Measurements from ENCODE around the gene SLC44A2. TPM values are rescaled to one million over a fixed set of nuclear protein-coding genes. Genes with fewer than 3 reads are reported as not detected.
A peak's percentile ranks its signal among the peaks of the same experiment; 100 is the strongest.

The SLC44A2 gene
- total and polyA plus RNA-seq, 2 of the 8 experiments (the other 6 are each of a cell fraction or from before 2014, with no cell fraction given), result 105 to 120 TPM

- H4K8ac ChIP-seq (ENCODE audit: extremely low read depth, insufficient read depth, low read length), result no peak overlapping the region
- no peak overlapping the region for H3K56ac ChIP-seq (replicated peaks; ENCODE audit: insufficient read length, low read depth, low read length)
- 0 out of 2 replicates have a peak, but pooled peaks cover 6% of the 10 kb centered on the region for H3K79me1 ChIP-seq (ENCODE audit: low read depth, low read length)
- no peak overlapping the region for H3K9ac ChIP-seq (replicated peaks in 1 of 4; ENCODE audit: extremely low read depth in 1 of 4, low read depth in 3 of 4, low read length in 3 of 4)
- H2AK5ac ChIP-seq (ENCODE audit: low read depth, low read length), result no peak overlapping the region
- WGBS, 2 experiments (ENCODE audit: extremely low coverage in 1 of 2, insufficient coverage in 1 of 2, insufficient read length in 1 of 2, insufficient replicate concordance in 2 of 2, low coverage in 1 of 2, low lambda C conversion rate in 2 of 2, missing lambda C conversion rate in 1 of 2), result 93% methylated on average over 23 of the region's 23 CpGs; no CpG with 5 or more reads in 1 of the 2 experiments
- no peak overlapping the region for H3K27ac ChIP-seq (ENCODE audit: low read depth, low read length)
- H2BK12ac ChIP-seq (ENCODE audit: low read depth, low read length), result no peak overlapping the region
- peaks cover 46 to 50% of the 10 kb centered on the region in 2 experiments for H4K20me1 ChIP-seq (replicated peaks in 1 of 2; ENCODE audit: control insufficient read depth in 1 of 2, insufficient read depth in 2 of 2, low read length in 2 of 2)
- H2BK20ac ChIP-seq (ENCODE audit: low read length), result no peak overlapping the region
- H3K79me2 ChIP-seq (ENCODE audit: control insufficient read depth in 1 of 2, insufficient read depth in 2 of 2, low read length in 2 of 2), result peaks cover 0 to 6% of the 10 kb centered on the region in 2 experiments; a peak in 1 of 4 replicates
- CTCF ChIA-PET (ENCODE audit: partially characterized antibody), result interaction anchor here (0.6 to 2.6 kb wide), 6 partner anchors 8 to 179 kb away, joined by 3 to 10 read pairs (median 5); no protein-coding TSS in a partner anchor
- H2BK120ac ChIP-seq (replicated peaks; ENCODE audit: low read depth, low read length), result no peak overlapping the region
- H3K14ac ChIP-seq (ENCODE audit: insufficient read length), result no peak overlapping the region
- H3K4me2 ChIP-seq (ENCODE audit: insufficient read depth in 1 of 2, low read depth in 2 of 2, low read length in 2 of 2), result no peak overlapping the region
- no peak overlapping the region for H3K18ac ChIP-seq (ENCODE audit: extremely low read depth, low read length)
- H3K4ac ChIP-seq (replicated peaks; ENCODE audit: insufficient read length, low read depth, low read length), result no peak overlapping the region
- peaks cover 43 to 62% (median 52%) of the 10 kb centered on the region in 4 experiments for H3K36me3 ChIP-seq (ENCODE audit: control insufficient read depth in 2 of 4, insufficient read depth in 4 of 4, low read length in 3 of 4)
- DNase-seq (ENCODE audit: low read depth in 1 of 2, low spot score in 2 of 2), result no peak
- peaks cover 2% of the 10 kb centered on the region; the same call in 1 of the 2 replicates for H3K23me2 ChIP-seq (ENCODE audit: low read depth, low read length)
- FAIRE-seq, result no peak
- no peak overlapping the region for H4K5ac ChIP-seq (ENCODE audit: insufficient read length, low read depth, low read length)
- H2BK5ac ChIP-seq (ENCODE audit: low read depth, low read length), result no peak overlapping the region
- H4K91ac ChIP-seq (replicated peaks; ENCODE audit: insufficient read length, low read length), result no peak overlapping the region
- no peaks in the 10 kb centered on the region for H3K27me3 ChIP-seq (replicated peaks in 1 of 4; ENCODE audit: control insufficient read depth in 3 of 4, extremely low read depth in 1 of 4, insufficient read depth in 3 of 4, low read length in 3 of 4)
- no peak overlapping the region for H3K23ac ChIP-seq (ENCODE audit: insufficient read length)
- H3K4me3 ChIP-seq (ENCODE audit: extremely low read depth in 1 of 4, insufficient read depth in 2 of 4, low read depth in 3 of 4, low read length in 4 of 4), result no peak overlapping the region
- no peak overlapping the region for H2BK15ac ChIP-seq (ENCODE audit: low read length)
- peaks cover 0 to 6% (median 1%) of the 10 kb centered on the region in 4 experiments; a peak in 4 of 7 replicates for H3K4me1 ChIP-seq (replicated peaks in 1 of 4; ENCODE audit: control insufficient read depth in 3 of 4, insufficient read depth in 4 of 4, low read length in 3 of 4)
- H3K9me3 ChIP-seq (ENCODE audit: insufficient read depth in 2 of 2, low read depth in 1 of 2, low read length in 1 of 2), result no peaks in the 10 kb centered on the region
- POLR2A ChIA-PET (ENCODE audit: partially characterized antibody), result interaction anchor here (1.9 to 59.0 kb wide), 3 partner anchors 0 to 138 kb away, joined by 5 to 1874 read pairs (median 1874); partner anchors contain the start of genes DNM2, ILF3 and QTRT1
- H2AFZ ChIP-seq (ENCODE audit: low read length), result no peak overlapping the region
- no peak for TF ChIP-seq MAX (IDR thresholded peaks at IDR 0.05)
- TF ChIP-seq E2F6 (IDR thresholded peaks at IDR 0.05), result no peak
- TF ChIP-seq RAD21 (IDR thresholded peaks at IDR 0.05 in 1 of 2, conservative IDR thresholded peaks at IDR 0.05 in 1 of 2; ENCODE audit: low read depth in 2 of 2, low read length in 2 of 2), result no peak
- 0 out of 2 replicates have a peak, but pooled peaks have one; percentile 16 for TF ChIP-seq USF2 (IDR thresholded peaks at IDR 0.05; ENCODE audit: low read length)
- no peak for TF ChIP-seq SAP30 (IDR thresholded peaks at IDR 0.05; ENCODE audit: insufficient read depth, insufficient replicate concordance, low read length)
Observed at GRCh38 chr19:10691178-10691881, 66.0 kb downstream of the SLC44A2 start.

Data from H1 (cell line).